Measurements from ENCODE around the gene C15orf61.

GRCh38 chr15:67545864-67546263, 24.9 kb downstream of the C15orf61 start:
- TF ChIP-seq CTCF (IDR thresholded peaks at IDR 0.05): no peak
- TF ChIP-seq POLR2A (IDR thresholded peaks at IDR 0.05): no peak

All from heart left ventricle (tissue), 13 donors.